NOMO-1 treated with DMSO at 0.1 percent for 48 hours (cell line): ENCODE data around the gene DLK1.

ENCODE experiments used
- DNase-seq: peaks from one replicate; lab custom pipeline; 2025; ENCODE audit not compliant: unreplicated experiment; lab: John Stamatoyannopoulos, UW

DLK1 gene

GRCh38 chr14:100750762-100751699 is 24.3 kb downstream of the DLK1 start:
- DNase-seq, result no peak

DNA sequence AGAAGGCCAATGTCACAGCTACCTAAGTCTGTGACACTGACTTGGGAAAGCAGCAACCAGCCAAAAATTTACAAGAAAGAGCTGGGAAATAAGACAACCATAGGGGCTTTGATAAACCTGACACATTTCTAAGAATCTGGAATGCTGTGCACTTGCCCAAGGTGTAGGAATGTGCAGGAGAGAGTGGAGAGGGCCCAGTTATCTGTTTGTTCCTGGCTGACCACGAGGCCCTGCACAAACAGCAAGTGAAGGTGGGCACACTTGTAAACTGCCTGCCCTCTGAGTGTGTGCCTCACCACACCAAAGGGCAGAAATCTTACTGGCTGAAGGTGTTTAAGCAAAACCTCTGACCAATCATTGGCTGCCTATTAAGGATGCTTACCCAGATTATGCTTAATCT is 27.3 kb downstream of the DLK1 start:
- DNase-seq, result no peak

DNA sequence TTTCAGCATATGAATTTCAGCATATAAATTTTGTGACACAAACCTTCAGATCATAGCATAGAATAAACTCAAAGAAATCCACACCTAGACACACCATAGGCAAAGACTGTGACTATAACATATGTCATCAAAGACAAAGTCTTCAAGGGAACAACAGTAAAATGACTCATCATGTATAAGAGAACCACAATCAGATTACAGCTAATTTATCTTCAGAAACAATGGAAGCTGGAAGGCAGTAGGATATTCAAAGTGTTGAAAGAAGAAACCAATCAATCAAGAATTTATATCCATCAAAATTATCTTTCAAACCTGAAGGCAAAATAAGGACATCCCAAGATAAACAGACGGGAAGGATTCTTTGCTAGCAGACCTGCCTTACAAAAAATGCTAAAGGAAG is 29.0 kb downstream of the DLK1 start:
- DNase-seq, result peak; percentile 1

DNA sequence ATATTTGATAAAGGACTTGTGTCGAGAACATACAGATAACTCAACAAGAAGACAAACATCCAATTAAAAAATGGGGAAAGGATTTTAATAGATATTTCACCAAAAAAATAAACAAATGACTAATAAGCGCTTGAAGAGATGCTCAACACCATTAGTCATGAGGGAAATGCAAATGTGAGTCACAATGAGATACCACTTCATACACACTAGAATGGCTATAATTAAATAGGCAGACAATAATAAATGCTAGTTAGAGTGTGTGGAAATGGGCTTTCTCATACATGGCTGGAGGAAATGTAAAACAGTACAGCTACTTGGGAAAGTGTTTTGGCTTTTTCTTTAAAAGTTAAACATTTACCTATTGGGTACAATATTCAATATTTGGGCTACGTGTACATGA is 34.8 kb downstream of the DLK1 start:
- DNase-seq, result no peak

- peak; percentile 68 for DNase-seq
Measured at GRCh38 chr14:100762089-100762515, 35.4 kb downstream of the DLK1 start.

GRCh38 chr14:100762901-100763300 is 36.2 kb downstream of the DLK1 start:
- DNase-seq, result no peak

- no peak for DNase-seq
Measured at GRCh38 chr14:100764471-100765115, 37.9 kb downstream of the DLK1 start.

- no peak for DNase-seq
Measured at GRCh38 chr14:100765296-100765695, 38.6 kb downstream of the DLK1 start.

DNA sequence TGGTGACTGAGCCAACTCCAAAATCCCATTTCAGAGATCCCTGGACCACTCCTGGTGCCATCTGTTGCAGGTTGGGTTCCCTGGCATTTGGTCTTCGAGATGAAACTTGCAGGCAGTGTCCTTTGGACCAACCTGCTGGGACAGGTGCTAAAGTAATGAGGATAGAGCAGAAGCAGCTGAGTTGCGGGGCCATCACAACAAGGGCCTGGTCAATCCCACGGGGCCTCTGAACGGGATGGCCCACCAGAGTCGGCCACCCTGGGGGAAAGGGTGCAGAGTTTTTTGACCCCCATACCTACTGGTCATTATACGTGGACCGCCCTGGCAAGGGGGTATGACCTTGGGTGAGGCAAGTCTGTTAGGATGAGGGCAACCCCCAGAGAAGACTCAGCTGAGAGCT is 39.3 kb downstream of the DLK1 start:
- DNase-seq, result no peak

- DNase-seq, result no peak
Measured at GRCh38 chr14:100767003-100767787, 40.5 kb downstream of the DLK1 start.

DNA sequence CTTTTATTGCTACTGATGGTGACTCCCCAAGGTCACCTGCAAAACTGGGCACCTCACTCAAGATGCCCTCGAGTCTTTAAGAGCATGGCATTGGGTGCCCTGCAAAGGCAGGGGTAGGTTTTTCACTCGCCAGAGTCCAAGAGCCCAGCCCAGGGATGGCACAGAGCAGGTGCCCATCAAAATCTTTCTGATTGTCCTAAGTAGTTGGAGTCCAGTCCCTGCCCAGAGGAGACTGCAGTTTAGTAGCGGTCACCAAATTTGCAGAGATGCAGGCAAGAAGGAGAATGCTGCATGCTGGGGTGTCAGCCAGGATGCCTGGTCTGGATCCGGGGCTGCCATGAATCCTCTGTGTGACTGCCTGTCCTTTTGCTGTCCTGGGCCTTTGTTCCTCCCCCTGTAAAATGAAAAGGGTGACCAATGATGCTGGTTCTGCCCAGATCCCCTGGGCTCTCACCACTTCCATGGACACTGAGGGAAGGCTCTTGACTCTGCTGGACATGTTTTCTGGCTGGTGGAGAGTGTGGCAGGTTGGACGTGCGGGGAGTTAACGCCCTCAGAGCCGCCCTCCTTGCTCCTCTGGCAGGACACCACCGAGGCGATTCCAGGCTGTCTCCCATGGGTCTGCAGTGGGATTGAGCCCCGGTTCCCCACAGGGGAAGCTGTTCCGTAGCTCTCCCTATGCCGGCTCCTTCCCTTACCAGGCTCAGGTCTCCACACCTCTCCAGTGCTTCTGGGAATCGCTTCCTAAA is 41.3 kb downstream of the DLK1 start:
- DNase-seq, result no peak

DNA sequence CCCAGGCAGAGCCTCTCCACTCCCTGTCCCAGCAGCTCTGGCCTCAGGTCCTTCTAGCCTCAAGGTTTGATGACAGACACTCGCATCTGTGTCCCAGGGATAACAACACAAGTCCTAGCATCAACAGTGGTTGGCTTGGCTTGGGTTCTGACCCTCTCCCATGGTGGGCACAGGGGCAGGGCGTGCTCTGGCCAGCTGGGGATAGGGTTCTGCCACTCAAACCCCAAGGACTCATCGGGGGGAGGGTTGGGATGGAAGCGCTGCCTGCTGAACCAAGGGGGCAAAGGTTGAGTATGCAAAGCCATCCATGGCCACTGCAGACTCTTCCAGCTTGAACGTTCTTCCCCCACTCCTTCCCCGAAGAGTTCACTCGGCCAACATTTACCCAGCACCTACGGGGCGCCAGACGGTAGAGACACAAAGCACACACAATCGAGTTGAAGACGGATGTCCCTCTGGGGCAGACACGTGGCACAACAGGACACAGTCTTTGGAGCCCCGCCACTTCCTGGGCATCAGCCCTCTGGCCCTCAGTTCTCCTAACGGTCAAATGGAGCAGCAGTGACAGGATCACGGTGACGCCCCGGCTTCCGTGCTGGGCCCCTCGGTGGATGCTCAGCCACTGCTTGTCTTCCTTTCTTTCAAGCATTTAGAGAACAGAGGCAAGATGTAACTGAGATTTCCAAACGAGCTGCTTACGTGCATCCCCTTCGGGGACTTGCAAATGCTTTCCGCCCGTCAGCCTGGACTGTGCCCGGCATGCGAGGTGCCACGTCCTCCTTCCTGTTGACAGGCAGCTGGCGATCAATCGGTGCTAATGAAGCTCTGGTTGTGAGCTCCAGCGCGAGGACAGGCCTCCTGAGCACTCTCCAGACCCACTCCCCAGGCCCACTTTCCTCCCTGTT is 42.6 kb downstream of the DLK1 start:
- DNase-seq, result no peak

DNA sequence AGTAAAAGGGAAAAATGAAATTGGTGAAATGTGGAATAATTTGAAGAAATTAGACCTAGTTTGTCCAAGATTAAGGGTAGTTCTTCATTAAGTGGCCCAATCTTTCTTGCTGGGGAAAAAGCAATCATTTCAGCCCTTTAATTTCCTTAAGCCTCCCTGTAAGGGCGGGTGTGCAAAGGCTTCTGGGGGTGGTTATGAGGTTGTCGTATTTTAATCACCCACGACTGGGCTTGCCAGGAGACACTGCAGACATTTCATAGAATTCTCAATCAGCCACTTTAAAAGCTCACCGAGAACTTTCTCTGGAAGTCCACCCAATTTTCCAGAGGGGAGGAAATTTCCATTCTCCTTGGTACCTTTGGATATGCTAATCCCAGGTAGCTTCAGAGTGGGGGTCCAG is 43.4 kb downstream of the DLK1 start:
- no peak for DNase-seq

- DNase-seq, result no peak
Measured at GRCh38 chr14:100770605-100771120, 44.0 kb downstream of the DLK1 start.

GRCh38 chr14:100771121-100771800 is 44.6 kb downstream of the DLK1 start:
- DNase-seq, result no peak

DNA sequence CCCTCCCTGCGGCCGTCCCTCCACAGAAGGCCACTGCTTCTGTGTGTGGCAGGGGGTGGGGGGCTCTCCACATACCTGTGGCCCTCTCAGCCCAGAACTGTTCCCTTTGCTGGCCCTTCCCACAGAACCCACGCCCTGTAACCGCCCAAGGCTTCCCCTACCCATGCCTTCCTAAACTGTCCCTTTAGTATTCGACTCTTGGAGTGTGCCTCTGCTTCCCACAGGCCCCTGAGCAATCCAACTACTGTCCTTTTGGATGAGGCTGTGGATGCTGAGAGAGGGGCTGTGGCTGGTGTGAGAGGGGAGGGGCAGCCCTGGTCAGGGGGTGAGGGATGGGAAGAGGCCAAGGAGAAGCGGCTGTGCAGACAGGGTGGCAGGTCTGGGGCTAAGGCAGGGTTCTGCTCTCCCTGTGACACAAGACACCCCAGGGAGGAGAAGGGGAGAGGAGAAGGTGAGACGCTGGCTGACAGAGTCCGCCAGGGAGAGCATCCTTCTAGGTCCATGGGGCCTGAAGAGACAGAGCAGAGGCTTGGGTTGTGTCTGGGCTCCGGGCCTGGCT is 46.0 kb downstream of the DLK1 start:
- no peak for DNase-seq

DNA sequence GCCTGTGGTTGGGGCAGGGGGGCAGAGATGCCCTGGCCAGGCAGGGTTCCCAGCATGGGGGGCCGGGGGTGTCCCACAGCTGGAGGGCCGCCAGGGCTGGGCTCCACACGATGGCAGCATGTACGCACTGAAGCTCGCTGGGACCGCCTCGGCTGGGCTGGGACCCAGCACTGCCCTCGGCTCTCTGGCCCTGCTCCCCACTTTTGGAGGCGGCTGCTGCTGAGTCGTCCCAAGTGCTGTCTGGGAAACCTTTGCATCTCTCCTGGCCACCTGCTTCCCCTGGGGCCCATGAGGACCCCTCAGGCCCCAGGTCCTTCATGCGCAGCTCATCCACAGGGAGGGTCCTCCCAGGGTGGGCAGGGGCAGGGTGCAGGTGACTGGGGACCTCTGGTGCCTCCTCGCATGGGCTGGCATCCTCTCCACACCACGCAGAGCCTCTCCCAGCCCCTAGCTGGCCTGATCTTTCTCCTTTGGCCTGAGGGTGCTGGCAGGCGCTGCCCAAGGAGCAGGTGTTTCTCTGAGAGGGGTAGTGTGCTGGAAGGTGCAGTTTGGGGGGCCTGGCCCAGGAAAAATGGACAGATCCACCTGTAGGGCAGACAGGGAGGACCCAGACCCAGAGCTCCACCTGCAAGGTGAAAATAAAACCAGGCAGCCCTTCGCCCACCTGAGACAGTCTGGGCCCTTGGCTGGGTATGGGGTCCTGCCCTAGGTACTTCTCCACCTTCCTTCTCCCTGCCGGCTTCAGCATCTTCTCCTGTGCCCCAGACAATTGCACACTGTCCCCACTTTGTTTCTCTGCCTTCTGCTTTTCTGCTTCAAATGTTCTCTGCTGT is 46.9 kb downstream of the DLK1 start:
- no peak for DNase-seq

DNA sequence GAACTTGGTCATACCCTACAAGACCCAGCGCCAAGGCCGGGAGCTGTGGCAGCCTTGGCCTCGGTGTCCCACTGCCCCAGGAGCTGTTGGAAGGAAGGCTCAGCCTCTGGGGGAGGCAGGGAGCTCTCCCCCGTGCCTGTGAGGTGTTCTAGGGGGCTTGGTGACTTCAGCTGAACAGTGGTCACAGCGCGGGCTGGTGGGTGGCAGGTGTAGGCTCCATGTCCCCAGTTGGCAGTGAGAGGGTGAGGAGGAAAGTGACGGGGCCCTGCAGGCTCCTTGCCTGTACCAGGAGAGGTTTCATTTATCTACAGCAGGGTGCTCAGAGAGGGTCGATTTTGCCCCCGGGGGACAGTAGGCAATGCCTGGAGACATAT is 47.5 kb downstream of the DLK1 start:
- no peak for DNase-seq
